Measurements from ENCODE around the gene RPH3AL.

DNA sequence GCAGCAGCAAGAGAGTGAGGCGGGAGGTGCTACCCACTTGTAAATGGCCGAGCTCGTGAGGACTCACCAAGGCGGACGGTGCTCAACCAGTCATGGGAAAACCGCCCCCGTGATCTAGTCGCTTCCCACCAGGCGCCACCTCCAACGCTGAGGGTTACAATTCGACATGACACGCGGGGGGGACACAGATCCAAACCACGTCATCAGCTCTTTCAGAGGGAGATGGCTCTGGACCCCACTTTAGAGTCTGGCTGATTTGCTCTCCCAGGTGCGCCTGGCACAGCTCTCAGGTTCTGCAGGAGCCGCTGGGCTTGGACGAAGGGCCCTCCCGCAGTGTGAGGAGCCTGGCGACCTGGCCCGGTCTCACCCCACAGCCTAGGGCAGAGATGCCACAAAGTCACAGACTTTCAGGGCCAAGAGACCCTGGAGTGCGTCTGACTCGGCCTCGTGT is 150.1 kb downstream of the RPH3AL start:
- TF ChIP-seq GATA3 (IDR thresholded peaks at IDR 0.05; ENCODE audit: low read depth, low read length) (no peak), GATA2 (IDR thresholded peaks at IDR 0.05; ENCODE audit: low read depth, low read length) (no peak)

Measured in SH-SY5Y (cell line).